DMS 273 treated with DMSO at 0.1 percent for 48 hours (cell line): ENCODE measurements around the gene OSBPL5.

ENCODE experiments used
- DNase-seq: peaks from one replicate; lab custom pipeline; 2025; lab: John Stamatoyannopoulos, UW

The OSBPL5 gene, protein sequence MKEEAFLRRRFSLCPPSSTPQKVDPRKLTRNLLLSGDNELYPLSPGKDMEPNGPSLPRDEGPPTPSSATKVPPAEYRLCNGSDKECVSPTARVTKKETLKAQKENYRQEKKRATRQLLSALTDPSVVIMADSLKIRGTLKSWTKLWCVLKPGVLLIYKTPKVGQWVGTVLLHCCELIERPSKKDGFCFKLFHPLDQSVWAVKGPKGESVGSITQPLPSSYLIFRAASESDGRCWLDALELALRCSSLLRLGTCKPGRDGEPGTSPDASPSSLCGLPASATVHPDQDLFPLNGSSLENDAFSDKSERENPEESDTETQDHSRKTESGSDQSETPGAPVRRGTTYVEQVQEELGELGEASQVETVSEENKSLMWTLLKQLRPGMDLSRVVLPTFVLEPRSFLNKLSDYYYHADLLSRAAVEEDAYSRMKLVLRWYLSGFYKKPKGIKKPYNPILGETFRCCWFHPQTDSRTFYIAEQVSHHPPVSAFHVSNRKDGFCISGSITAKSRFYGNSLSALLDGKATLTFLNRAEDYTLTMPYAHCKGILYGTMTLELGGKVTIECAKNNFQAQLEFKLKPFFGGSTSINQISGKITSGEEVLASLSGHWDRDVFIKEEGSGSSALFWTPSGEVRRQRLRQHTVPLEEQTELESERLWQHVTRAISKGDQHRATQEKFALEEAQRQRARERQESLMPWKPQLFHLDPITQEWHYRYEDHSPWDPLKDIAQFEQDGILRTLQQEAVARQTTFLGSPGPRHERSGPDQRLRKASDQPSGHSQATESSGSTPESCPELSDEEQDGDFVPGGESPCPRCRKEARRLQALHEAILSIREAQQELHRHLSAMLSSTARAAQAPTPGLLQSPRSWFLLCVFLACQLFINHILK

GRCh38 chr11:3165152-3165705 is at the start of gene OSBPL5:
Gene OSBPL5 (minus strand): TSS chr11:3165310. CDS start chr11:3129148, 36,162 bp downstream.
- no peak for DNase-seq

DNA sequence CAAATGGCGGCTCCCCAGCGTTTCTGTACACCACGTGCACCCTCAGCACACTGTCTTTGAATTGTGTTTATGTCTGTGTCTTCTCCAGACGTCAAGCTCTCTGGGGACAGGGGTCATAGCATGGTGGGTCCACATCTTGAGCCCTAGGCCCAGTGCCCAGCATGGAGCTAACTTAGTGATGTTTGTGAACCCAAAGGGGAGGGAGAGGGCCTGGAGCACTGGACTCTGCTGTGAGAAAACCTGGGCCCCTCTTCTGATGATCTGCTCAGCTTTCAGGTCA is 49.2 kb upstream of the OSBPL5 start:
- no peak for DNase-seq

DNA sequence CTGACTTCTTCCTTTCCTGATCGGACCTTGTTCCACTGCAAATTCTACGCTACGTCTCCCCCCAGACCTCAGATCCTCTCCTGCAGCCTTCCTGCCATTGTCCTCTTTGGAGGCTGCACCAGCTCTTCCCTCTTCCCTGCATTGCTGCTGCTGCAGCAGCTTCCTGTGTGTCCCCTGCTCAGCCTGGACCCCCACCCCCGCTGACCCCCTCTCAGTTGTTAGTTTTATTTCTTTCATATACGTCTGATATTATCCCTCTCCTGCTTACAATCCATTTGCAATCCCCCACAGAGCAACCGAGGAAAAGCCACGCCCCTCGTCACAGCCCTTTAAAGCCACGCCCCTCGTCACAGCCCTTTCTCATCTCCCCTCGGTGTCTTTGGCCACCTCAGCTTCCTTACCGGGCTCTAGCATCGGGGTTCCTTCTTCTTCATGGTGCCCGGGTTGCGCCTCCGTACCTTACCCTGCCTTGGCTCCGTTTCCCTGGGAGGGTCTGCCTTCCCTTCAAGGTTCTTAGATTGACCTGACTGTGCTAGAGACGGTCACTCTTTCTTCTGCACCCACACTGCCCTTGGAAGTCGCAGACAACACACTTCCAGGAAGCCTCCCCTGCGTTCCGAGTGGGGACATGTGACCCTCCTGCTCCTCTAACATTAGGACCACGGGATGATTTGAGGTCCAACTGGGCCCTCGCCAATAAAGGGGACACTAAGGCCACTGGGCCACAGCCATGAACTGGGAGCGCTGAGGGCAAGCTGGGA is 48.7 kb upstream of the OSBPL5 start:
- no peak for DNase-seq

GRCh38 chr11:3208272-3208671 is 43.2 kb upstream of the OSBPL5 start:
- DNase-seq = no peak

GRCh38 chr11:3207526-3208189 is 42.5 kb upstream of the OSBPL5 start:
- peak; percentile 32 for DNase-seq

DNA sequence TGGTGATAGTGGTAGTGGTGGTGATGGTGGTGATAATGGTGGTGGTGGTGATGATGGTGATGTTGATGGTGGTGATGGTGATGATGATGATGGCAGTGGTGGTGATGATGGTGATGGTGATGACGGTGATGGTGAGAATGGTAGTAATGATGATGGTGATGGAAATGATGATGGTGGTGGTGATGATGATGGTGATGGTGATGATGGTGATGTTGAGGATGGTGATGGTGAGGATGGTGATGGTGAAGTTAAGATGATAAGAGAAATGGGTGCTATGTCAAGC is 41.8 kb upstream of the OSBPL5 start:
- DNase-seq = no peak

DNA sequence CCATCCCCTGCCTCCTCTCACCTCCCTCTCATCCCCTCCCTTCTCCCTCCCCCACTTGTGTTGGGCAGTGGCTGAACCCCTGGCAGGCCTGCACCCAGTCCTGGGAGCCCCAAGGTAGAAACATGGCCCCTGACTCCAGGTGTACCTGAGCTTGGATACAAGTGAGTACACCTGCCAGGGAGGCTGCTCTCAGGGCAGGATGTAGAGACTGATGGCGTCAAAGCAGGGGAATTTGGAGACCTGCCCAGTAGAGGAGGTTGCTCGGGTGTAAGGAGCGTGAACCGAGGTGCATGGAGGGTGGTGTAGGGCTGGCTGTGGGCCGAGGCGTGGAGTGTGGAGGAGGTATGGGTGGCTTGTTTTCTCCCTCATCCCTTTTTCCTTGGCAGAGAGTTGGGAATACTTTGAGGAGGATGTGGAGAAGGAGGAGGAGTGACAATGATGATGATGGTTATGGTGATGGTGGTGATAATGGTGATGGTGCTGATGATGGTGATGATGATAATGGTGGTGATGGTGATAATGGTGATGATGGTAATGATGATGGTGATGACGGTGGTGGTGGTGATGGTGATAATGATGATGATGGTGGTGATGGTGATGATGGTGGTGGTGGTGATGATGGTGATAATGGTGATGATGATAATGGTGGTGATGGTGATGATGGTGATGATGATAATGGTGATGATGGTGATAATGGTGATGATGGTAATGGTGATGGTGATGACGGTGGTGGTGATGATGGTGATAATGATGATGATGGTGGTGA is 41.2 kb upstream of the OSBPL5 start:
- DNase-seq = no peak

GRCh38 chr11:3205261-3206155 is 40.4 kb upstream of the OSBPL5 start:
- DNase-seq = no peak

GRCh38 chr11:3204141-3205015 is 39.3 kb upstream of the OSBPL5 start:
- no peak for DNase-seq

DNA sequence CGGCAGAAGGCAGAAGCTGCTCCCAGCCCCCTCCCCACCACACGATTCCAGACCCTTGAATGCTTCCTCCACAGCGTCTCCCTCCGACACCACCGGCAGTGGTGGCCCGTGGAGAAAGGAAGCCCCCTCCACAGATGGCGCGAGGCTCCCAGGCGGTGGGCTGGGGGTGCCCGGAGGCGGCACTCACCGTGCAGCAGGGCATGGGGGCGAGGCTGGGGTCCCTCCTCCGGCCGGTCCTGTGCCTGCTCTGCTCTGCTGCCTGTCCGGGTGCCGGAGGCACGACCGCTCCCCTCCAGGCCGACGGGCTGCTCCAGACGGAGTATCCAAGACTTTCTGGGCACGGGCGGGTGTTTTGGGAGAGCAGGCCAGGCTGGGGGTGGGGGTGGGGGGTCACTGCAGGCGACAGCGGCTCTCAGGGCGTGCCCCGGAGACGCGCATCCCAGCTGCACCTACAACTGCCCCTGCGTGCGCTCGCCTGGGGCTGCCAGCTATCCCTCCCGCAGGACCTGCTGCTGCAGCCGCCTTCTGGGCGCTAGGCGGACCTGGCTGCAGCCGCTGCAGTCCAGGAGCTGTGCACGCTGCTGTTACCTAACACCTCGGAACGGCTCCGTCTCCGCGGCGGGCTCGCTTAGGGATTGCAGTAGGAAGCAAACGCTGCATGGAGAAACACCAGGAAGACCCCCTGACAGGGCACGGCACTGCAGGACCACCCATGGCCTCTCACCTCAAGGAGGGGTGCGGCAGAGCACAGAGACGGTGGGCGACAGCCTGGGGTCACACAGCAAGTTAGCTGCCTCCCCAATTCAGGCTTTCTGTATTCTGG is 38.3 kb upstream of the OSBPL5 start:
- no peak for DNase-seq

DNA sequence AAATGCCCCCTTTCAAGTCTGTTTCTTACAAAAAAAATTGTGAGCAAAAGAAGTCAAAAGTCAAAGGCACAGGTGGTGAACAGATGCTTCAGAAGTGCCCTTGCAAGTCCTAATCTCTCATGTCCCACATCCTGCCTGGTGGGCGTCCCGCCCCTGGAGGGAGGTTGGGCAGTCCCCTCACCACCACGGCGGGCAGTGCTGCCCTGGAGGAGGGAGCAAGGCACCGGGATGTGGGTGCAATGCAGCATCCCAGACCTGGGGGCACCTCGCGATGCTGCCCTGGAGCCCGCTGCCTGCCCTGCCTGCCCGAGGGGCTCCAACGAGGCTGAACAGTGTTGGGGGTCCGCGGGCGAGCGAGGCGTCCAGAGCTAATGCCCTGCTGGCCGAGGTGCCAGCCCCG is 37.6 kb upstream of the OSBPL5 start:
- no peak for DNase-seq

DNA sequence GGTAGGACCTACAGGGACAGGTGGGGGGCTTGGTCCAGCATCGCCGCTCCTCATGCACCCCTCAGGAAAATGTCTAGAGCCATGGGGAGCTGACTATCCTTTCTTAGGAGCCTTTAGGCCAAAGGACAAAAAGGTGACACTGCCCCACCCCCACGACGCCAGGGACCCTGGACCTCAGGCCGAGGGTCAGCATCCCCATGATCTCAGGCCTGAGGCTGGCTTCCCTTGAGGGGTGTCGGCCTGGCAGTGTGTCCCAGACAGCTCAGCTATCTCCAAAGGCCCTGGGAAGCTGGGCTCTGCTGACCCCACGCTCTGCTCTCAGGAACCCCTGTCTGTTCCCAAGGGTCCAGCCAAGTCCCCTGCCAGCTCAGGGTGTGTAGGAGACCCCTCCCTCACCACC is 37.2 kb upstream of the OSBPL5 start:
- no peak for DNase-seq

DNA sequence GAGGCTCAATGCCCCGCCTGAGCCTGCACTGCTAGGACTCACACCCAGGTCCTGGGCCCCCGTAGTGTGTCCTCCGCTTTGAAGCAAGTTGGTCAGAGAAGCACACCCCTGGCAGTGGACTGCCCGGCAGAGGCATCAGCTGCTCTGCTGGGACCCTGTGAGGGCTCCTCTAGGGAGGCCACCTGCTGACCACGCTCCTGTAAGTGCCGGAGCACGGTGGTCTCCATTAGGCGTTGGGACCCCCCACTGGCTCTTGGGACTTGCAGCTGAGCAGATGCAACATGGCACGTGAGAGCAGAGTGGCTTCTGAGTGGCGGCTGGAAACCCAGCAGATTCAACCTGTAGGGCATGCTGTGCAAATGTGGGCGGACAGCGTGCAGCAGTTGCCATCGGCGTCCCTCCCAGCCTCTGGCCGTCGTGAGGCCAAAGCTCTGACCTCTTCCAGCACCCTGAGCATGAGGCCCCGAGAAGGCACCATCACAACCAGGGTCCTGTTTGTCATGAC is 36.6 kb upstream of the OSBPL5 start:
- no peak for DNase-seq

DNA sequence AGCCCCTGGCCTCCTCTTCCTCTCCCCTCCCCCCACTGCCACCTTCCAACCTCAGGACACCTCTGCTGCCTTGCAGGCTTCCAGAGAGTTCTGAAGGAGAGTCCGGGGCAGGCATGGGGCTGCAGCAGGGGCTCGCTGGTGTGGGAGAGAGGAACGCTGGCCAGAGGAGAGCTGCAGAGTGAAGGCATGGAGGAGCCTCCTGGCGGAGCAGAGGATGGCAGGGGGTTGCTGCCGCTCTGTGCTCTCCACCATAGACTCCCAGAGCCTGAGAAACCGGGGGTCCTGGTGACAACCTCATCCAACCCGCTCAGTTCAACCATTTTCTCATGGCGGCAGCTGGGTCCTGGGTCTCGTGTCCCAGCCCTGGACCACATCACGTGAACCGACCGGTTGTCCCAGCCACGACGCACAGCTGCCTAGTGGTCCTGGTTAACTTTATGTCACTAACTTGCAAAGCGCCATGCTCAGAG is 36.0 kb upstream of the OSBPL5 start:
- no peak for DNase-seq

DNA sequence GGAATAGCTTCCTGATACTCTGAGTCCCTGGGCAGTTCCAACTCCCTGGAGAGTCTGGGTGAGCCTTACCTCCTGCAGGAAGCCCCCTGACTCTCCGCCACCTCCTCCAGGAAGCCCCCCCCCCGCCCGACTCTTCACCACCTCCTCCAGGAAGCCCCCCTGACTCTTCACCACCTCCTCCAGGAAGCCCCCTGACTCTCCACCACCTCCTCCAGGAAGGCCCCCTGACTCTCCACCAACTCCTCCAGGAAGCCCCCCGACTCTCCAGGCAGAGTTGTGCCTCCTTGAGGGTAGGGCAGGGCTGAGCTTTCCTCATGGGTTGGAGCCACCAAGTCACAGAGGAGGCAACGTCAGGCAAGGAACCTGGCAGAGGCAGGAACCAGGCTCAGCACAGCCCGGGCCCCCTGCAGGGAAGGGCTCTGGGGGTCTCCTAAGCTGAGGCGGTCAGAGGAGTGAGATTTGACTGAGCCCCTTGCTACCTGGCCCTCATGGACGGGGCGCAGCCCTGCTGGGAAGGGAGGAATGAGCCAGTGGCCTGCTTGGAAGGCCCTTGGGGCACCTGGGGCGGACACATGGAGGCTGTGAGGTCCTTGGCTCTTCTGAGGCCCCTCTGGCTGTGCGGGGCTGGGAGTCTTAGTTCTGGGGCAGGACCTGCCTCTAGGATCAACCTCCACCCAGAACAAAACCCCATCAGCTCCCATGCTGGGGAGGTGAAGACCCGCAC is 35.4 kb upstream of the OSBPL5 start:
- no peak for DNase-seq

DNA sequence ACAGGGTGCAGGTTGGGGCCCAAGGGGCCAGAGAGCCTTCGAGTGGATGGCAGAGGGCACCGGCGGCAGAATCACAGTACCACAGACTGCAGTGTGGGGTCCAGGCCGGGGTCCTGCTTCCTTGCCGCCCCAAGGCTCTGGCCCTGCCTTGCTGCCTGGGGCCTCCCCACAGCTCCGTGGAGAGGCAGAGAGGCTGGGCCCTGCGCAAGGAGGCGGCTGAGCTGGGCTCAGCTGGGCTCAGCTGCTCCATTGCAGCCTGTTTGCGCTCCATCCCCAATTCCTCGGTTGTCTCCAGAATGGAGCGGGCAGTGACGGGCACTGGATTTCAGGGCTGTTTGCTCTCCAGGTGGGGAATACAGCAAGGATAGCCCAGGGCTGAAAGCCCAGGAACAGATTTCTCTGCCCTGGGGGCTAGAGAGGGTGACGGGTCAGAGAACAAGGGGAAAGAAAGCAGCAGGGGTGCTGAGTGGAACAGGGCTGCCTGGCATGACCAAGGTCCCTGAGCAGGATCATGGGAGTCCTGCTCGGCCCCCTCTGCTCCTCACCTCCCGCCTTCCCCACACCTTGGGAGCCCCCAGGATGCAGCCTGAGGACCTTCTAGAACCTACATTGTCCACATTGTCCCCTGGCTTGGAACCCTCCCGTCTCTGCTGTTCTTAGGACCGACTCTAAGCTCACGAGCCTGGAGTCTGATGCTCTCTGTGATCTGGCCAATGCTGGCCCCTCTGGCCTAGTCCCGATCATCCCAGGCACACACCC is 34.6 kb upstream of the OSBPL5 start:
- no peak for DNase-seq

GRCh38 chr11:3198815-3199214 is 33.7 kb upstream of the OSBPL5 start:
- no peak for DNase-seq
